ENCODE data around the gene DTNA. TPM values are rescaled to one million over a fixed set of nuclear protein-coding genes. Genes with fewer than 3 reads are reported as not detected.

DTNA gene
- total and polyA plus RNA-seq, 2 of the 8 experiments (the other 6 are each of a cell fraction or from before 2014, with no cell fraction given) = 30.2 to 32.7 TPM

GRCh38 chr18:34866310-34866709 is 156.2 kb downstream of the DTNA start:
- H3K4me1 ChIP-seq (replicated peaks in 1 of 4; ENCODE audit: control insufficient read depth in 3 of 4, insufficient read depth in 4 of 4, low read length in 3 of 4) = no peaks in the 10 kb centered on the region
- H4K8ac ChIP-seq (ENCODE audit: extremely low read depth, insufficient read depth, low read length) = no peak overlapping the region
- CTCF ChIA-PET (ENCODE audit: partially characterized antibody) = interaction anchor here (0.6 to 3.1 kb wide), 24 partner anchors 8 to 642 kb away, joined by 3 to 18 read pairs (median 4); partner anchors contain the start of gene NOL4
- no peaks in the 10 kb centered on the region for H3K79me2 ChIP-seq (ENCODE audit: control insufficient read depth in 1 of 2, insufficient read depth in 2 of 2, low read length in 2 of 2)
- WGBS, 2 experiments (ENCODE audit: extremely low coverage in 1 of 2, insufficient coverage in 1 of 2, insufficient read length in 1 of 2, insufficient replicate concordance in 2 of 2, low coverage in 1 of 2, low lambda C conversion rate in 2 of 2, missing lambda C conversion rate in 1 of 2) = 84% methylated on average over 2 of the region's 2 CpGs; no CpG with 5 or more reads in 1 of the 2 experiments
- H3K36me3 ChIP-seq (ENCODE audit: control insufficient read depth in 2 of 4, insufficient read depth in 4 of 4, low read length in 3 of 4) = no peaks in the 10 kb centered on the region
- H3K27ac ChIP-seq (ENCODE audit: low read depth, low read length) = no peak overlapping the region
- H3K79me1 ChIP-seq (ENCODE audit: low read depth, low read length) = no peaks in the 10 kb centered on the region
- H3K4ac ChIP-seq (replicated peaks; ENCODE audit: insufficient read length, low read depth, low read length) = no peak overlapping the region
- no peak overlapping the region for H2AK5ac ChIP-seq (ENCODE audit: low read depth, low read length)
- H3K56ac ChIP-seq (replicated peaks; ENCODE audit: insufficient read length, low read depth, low read length) = no peak overlapping the region
- H3K14ac ChIP-seq (ENCODE audit: insufficient read length) = no peak overlapping the region
- H2BK120ac ChIP-seq (replicated peaks; ENCODE audit: low read depth, low read length) = no peak overlapping the region
- H2BK12ac ChIP-seq (ENCODE audit: low read depth, low read length) = no peak overlapping the region
- no peaks in the 10 kb centered on the region for H4K20me1 ChIP-seq (replicated peaks in 1 of 2; ENCODE audit: control insufficient read depth in 1 of 2, insufficient read depth in 2 of 2, low read length in 2 of 2)
- no peak overlapping the region for H2AFZ ChIP-seq (ENCODE audit: low read length)
- DNase-seq (ENCODE audit: low read depth in 1 of 2, low spot score in 2 of 2) = no peak
- no peak overlapping the region for H3K4me3 ChIP-seq (ENCODE audit: extremely low read depth in 1 of 4, insufficient read depth in 2 of 4, low read depth in 3 of 4, low read length in 4 of 4)
- H3K27me3 ChIP-seq (replicated peaks in 1 of 4; ENCODE audit: control insufficient read depth in 3 of 4, extremely low read depth in 1 of 4, insufficient read depth in 3 of 4, low read length in 3 of 4) = no peaks in the 10 kb centered on the region
- H2BK15ac ChIP-seq (ENCODE audit: low read length) = no peak overlapping the region
- H3K9ac ChIP-seq (replicated peaks in 1 of 4; ENCODE audit: extremely low read depth in 1 of 4, low read depth in 3 of 4, low read length in 3 of 4) = no peak overlapping the region
- H3K23me2 ChIP-seq (ENCODE audit: low read depth, low read length) = no peaks in the 10 kb centered on the region
- FAIRE-seq = no peak
- POLR2A ChIA-PET (ENCODE audit: partially characterized antibody) = no interaction called here
- H2BK5ac ChIP-seq (ENCODE audit: low read depth, low read length) = no peak overlapping the region
- H4K5ac ChIP-seq (ENCODE audit: insufficient read length, low read depth, low read length) = no peak overlapping the region
- no peak overlapping the region for H2BK20ac ChIP-seq (ENCODE audit: low read length)
- no peaks in the 10 kb centered on the region for H3K9me3 ChIP-seq (ENCODE audit: insufficient read depth in 2 of 2, low read depth in 1 of 2, low read length in 1 of 2)
- no peak overlapping the region for H3K23ac ChIP-seq (ENCODE audit: insufficient read length)
- no peak overlapping the region for H3K4me2 ChIP-seq (ENCODE audit: insufficient read depth in 1 of 2, low read depth in 2 of 2, low read length in 2 of 2)
- no peak overlapping the region for H4K91ac ChIP-seq (replicated peaks; ENCODE audit: insufficient read length, low read length)
- H3K18ac ChIP-seq (ENCODE audit: extremely low read depth, low read length) = no peak overlapping the region
- TF ChIP-seq SIN3A (conservative IDR thresholded peaks at IDR 0.05 in 1 of 2, IDR thresholded peaks at IDR 0.05 in 1 of 2; ENCODE audit: low read depth in 1 of 2, low read length in 2 of 2) (no peak), CTBP2 (IDR thresholded peaks at IDR 0.05; ENCODE audit: borderline replicate concordance, insufficient read depth, insufficient read length, low read length) (no peak)
